HG03432 (cell line): ENCODE data around the gene RO60.
A peak's percentile ranks its signal among the peaks of the same experiment; 100 is the strongest.
"Not testable (repeated sequence)": the region's sequence is repeated elsewhere in the genome, so short reads cannot be mapped to it uniquely, and the experiment has no call there.

ENCODE experiments used
- ATAC-seq: cut with Tn5 transposase; IDR thresholded peaks from one replicate; pipeline ENCODE4 v1.9.1; 2021; ENCODE audit warnings: mild to moderate bottlenecking, moderate library complexity; ENCODE audit not compliant: unreplicated experiment

The RO60 gene

GRCh38 chr1:193059282-193060114, at the start of gene RO60, which contains the start of gene UCHL5:
Gene RO60 (plus strand): TSS chr1:193059612. CDS start chr1:193069055, 9,443 bp downstream.
Gene UCHL5 (minus strand): TSS chr1:193059360. CDS start chr1:193059260, 100 bp downstream.
- peak; percentile 95 for ATAC-seq

GRCh38 chr1:193011406-193011805, 48.0 kb upstream of the RO60 start:
- no peak for ATAC-seq

- no peak for ATAC-seq
Observed at GRCh38 chr1:193013005-193013404, 46.4 kb upstream of the RO60 start.

- no peak for ATAC-seq
Observed at GRCh38 chr1:193013707-193014106, 45.7 kb upstream of the RO60 start.

GRCh38 chr1:193014400-193014799, 45.0 kb upstream of the RO60 start:
- ATAC-seq: no peak

GRCh38 chr1:193016788-193017187, 42.6 kb upstream of the RO60 start:
- no peak for ATAC-seq

GRCh38 chr1:193019442-193020026, 39.9 kb upstream of the RO60 start:
- ATAC-seq: peak; percentile 86

GRCh38 chr1:193025218-193025617, 34.2 kb upstream of the RO60 start:
- ATAC-seq: no peak

GRCh38 chr1:193030280-193030679, 29.1 kb upstream of the RO60 start:
- ATAC-seq: no peak

GRCh38 chr1:193031431-193031830, 28.0 kb upstream of the RO60 start:
- ATAC-seq: peak; percentile 71

- ATAC-seq: not testable (repeated sequence)
Observed at GRCh38 chr1:193032643-193033427, 26.6 kb upstream of the RO60 start.

GRCh38 chr1:193033610-193034009, 25.8 kb upstream of the RO60 start:
- ATAC-seq: no peak

GRCh38 chr1:193036337-193037047, 22.9 kb upstream of the RO60 start:
- ATAC-seq: no peak

- ATAC-seq: no peak
Observed at GRCh38 chr1:193040011-193040410, 19.4 kb upstream of the RO60 start.

- ATAC-seq: no peak
Observed at GRCh38 chr1:193042766-193043691, 16.4 kb upstream of the RO60 start.

GRCh38 chr1:193048913-193049312, 10.5 kb upstream of the RO60 start:
- not testable (repeated sequence) for ATAC-seq

- no peak for ATAC-seq
Observed at GRCh38 chr1:193054169-193054675, 5.2 kb upstream of the RO60 start.

- ATAC-seq: peak; percentile 45
Observed at GRCh38 chr1:193058529-193059281, 707 bp upstream of the RO60 start.

GRCh38 chr1:193060115-193060403, 647 bp downstream of the RO60 start:
- no peak for ATAC-seq
